Spinal cord (tissue), 10 donors: Measurements from ENCODE around the gene ZNF207. TPM values are rescaled to one million over a fixed set of nuclear protein-coding genes. Genes with fewer than 3 reads are reported as not detected.
"Not testable (repeated sequence)": the region's sequence is repeated elsewhere in the genome, so short reads cannot be mapped to it uniquely, and the experiment has no call there.

Experiments used
- DNase-seq, 6 donors: peaks; one replicate each; pipeline versions ENCODE4 v3.0.0 to v3.0.0-alpha.2; 2013 to 2015; ENCODE audit warnings: low spot score in 6 of 6, low read depth in 4 of 6
- H3K27ac ChIP-seq: one replicate; pipeline ENCODE4 v1.5.1; 2013; ENCODE audit warnings: low read depth, low read length, control low read depth
- H3K27me3 ChIP-seq: one replicate; pipeline ENCODE4 v1.6.1; 2013; ENCODE audit warnings: low read length; ENCODE audit not compliant: control insufficient read depth, insufficient read depth
- H3K36me3 ChIP-seq: one replicate; pipeline ENCODE4 v1.6.1; 2013; ENCODE audit warnings: low read length; ENCODE audit not compliant: control insufficient read depth, insufficient read depth
- H3K4me1 ChIP-seq: one replicate; pipeline ENCODE4 v1.6.1; 2013; ENCODE audit warnings: low read length; ENCODE audit not compliant: control insufficient read depth, insufficient read depth
- H3K4me3 ChIP-seq: one replicate; pipeline ENCODE4 v1.5.1; 2013; ENCODE audit warnings: low read depth, low read length, control low read depth
- H3K9me3 ChIP-seq: one replicate; pipeline ENCODE4 v1.6.1; 2013; ENCODE audit warnings: low read length; ENCODE audit not compliant: control insufficient read depth, insufficient read depth
- WGBS: methylation state at CpG from one replicate; pipeline ENCODE4 v1.1.5; 2013; ENCODE audit warnings: missing lambda C conversion rate; ENCODE audit not compliant: insufficient coverage; 5-methylcytosine and 5-hydroxymethylcytosine counted together
- polyA plus RNA-seq, 2 donors: library from polyadenylated mRNA; unstranded; fragments of 120-200 nt; gene quantifications; one replicate each; pipeline ENCODE4 v1.2.1, GENCODE V29; 2013; ENCODE audit not compliant: insufficient read length in 2 of 2
- total RNA-seq, 2 donors: library from RNA; depleted of rRNA in 1 of 2; stranded (reverse); fragments of 120-200 nt in 1 of 2; fragments of >200 nt in 1 of 2; gene quantifications; one replicate each; pipeline versions ENCODE4 v1.2.3 to v1.2.4, GENCODE V29; 2013 to 2014
- donor health status: healthy.

Gene ZNF207
- total and polyA plus RNA-seq, 4 donors: 124 to 156 (median 134) TPM

DNA sequence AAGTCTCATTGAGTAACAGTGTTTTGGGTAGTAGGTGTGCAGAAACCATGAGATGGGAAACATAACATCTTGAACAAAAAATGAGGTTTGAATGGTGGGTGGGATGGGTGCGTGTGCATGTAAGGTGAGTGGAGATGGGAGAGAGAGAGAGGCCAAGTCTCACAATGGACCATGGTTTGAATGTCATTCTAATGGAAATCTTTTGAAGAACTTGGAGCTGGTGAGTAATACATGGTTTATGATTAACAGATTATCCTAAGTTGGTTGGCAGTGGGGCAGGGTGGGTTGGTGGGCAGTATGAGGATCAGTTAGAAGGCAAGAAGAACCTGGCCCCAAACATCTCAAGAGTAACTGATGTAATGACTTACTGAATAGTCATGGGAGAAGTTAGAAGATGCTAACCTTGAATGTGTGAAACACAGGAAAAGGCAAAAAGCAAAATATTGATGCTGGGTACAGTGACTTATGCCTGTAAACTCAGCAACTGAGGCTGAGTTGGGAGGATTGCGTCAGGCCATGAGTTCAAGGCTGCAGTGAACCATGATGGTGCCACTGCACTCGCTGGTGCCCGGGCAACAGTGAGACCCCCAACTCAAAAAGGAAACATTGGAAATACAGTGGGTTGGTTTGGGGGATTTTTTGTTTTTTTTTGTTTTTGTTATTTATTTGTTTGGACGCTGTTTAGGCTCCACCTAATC is 32.7 kb downstream of the ZNF207 start:
- Histone ChIP-seq H3K36me3 (peaks cover 7% of the 10 kb centered on the region), H3K9me3 (no peaks in the 10 kb centered on the region), H3K4me3 (no peak overlapping the region), H3K4me1 (no peaks in the 10 kb centered on the region), H3K27me3 (no peaks in the 10 kb centered on the region), H3K27ac (no peak overlapping the region)
- no peak for DNase-seq
- WGBS: 90% methylated on average over 5 of the region's 5 CpGs

GRCh38 chr17:32383926-32384434 is 34.0 kb downstream of the ZNF207 start:
- Histone ChIP-seq H3K9me3 (no peaks in the 10 kb centered on the region), H3K27me3 (no peaks in the 10 kb centered on the region), H3K4me1 (no peaks in the 10 kb centered on the region), H3K27ac (no peak overlapping the region), H3K36me3 (peaks cover 16% of the 10 kb centered on the region), H3K4me3 (no peak overlapping the region)
- WGBS: no CpG with 5 or more reads among the region's 1 CpG
- DNase-seq: no peak

GRCh38 chr17:32385121-32385520 is 35.2 kb downstream of the ZNF207 start:
- H3K9me3 ChIP-seq: no peaks in the 10 kb centered on the region
- H3K4me3 ChIP-seq: no peak overlapping the region
- H3K4me1 ChIP-seq: no peaks in the 10 kb centered on the region
- no peak for DNase-seq
- peaks cover 16% of the 10 kb centered on the region for H3K36me3 ChIP-seq
- no peaks in the 10 kb centered on the region for H3K27me3 ChIP-seq
- 57% methylated on average over 1 of the region's 7 CpGs for WGBS
- no peak overlapping the region for H3K27ac ChIP-seq

DNA sequence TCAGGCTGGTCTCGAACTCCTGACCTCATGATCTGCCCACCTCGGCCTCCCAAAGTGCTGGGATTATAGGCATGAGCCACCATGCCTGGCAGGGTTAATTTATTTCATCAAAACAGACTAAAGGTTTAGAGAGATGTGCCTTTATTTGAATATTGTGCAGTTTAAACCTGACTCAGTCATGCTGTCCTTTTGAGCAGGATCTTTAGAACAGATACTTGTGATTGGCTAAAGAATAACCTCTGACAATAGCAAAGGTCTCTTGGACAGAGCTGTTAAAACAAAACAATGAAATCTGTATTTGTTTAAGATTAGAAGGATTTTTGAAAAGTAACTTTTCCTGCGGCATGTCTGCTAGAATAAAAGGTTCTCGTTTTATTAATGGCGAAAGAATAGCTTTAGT is 36.0 kb downstream of the ZNF207 start:
- DNase-seq: no peak
- WGBS: 90% methylated on average over 3 of the region's 5 CpGs
- Histone ChIP-seq H3K27me3 (no peaks in the 10 kb centered on the region), H3K27ac (no peak overlapping the region), H3K4me1 (no peaks in the 10 kb centered on the region), H3K36me3 (peaks cover 13% of the 10 kb centered on the region), H3K9me3 (no peaks in the 10 kb centered on the region), H3K4me3 (no peak overlapping the region)

- H3K4me3 ChIP-seq: no peak overlapping the region
- no peak for DNase-seq
- H3K4me1 ChIP-seq: no peaks in the 10 kb centered on the region
- no peak overlapping the region for H3K27ac ChIP-seq
- H3K36me3 ChIP-seq: peaks cover 13% of the 10 kb centered on the region
- no peaks in the 10 kb centered on the region for H3K9me3 ChIP-seq
- H3K27me3 ChIP-seq: no peaks in the 10 kb centered on the region
Measured at GRCh38 chr17:32386844-32387243, 36.9 kb downstream of the ZNF207 start.

GRCh38 chr17:32388128-32388527 is 38.2 kb downstream of the ZNF207 start:
- not testable (repeated sequence) for H3K4me3 ChIP-seq, H3K27ac ChIP-seq, DNase-seq, H3K27me3 ChIP-seq, H3K4me1 ChIP-seq, H3K9me3 ChIP-seq
- peaks cover 13% of the 10 kb centered on the region for H3K36me3 ChIP-seq
- 100% methylated on average over 1 of the region's 14 CpGs for WGBS

GRCh38 chr17:32388613-32389459 is 38.9 kb downstream of the ZNF207 start:
- Histone ChIP-seq H3K36me3 (peaks cover 9% of the 10 kb centered on the region), H3K4me1 (no peaks in the 10 kb centered on the region), H3K27ac (no peak overlapping the region), H3K9me3 (no peaks in the 10 kb centered on the region), H3K27me3 (no peaks in the 10 kb centered on the region), H3K4me3 (no peak overlapping the region)
- whole genome bisulfite sequencing: 100% methylated on average over 1 of the region's 6 CpGs
- DNase-seq: no peak

DNA sequence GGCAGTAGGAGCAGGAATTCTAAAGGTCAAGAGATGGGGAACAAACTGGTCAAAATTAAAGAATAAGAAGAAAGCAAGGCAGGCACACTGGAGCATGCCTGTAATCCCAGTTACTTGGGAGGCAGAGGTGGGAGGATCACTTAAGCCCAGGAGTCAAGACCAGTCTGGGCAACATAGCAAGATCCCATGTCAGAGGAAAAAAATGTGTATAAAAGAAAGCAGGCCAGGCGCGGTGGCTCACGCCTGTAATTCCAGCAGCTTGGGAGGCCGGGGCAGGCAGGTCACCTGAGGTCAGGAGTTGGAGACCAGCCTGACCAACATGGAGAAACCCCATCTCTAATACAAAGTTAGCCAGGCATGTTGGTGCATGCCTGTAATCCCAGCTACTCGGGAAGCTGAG is 43.9 kb downstream of the ZNF207 start:
- Histone ChIP-seq H3K27ac (no peak overlapping the region), H3K36me3 (no peaks in the 10 kb centered on the region), H3K4me1 (no peaks in the 10 kb centered on the region), H3K9me3 (no peaks in the 10 kb centered on the region), H3K27me3 (no peaks in the 10 kb centered on the region), H3K4me3 (no peak overlapping the region)
- no peak for DNase-seq
- whole genome bisulfite sequencing: 98% methylated on average over 5 of the region's 5 CpGs

DNA sequence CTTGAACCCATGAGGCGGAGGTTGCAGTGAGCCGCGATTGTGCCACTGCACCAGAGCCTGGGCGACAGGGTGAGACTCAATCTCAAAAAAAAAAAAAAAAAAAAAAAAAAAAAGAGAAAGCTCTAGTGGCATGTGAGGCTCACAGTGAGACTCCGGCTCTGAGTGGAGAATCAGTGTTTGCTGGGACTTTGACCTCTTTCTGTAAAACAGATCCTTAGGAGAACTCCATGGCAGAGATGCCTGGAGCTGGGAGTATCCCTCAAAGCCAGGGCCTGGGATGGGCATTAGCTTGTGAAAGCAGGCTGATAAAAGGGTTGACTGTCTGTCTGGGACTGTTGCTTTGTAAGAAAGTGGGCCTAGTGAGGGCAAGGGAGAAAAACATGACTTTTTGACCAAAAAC is 46.4 kb downstream of the ZNF207 start:
- no peak overlapping the region for H3K27ac ChIP-seq
- H3K4me3 ChIP-seq: no peak overlapping the region
- DNase-seq: no peak
- H3K27me3 ChIP-seq: no peaks in the 10 kb centered on the region
- no peaks in the 10 kb centered on the region for H3K36me3 ChIP-seq
- WGBS: 97% methylated on average over 3 of the region's 5 CpGs
- H3K9me3 ChIP-seq: no peaks in the 10 kb centered on the region
- H3K4me1 ChIP-seq: no peaks in the 10 kb centered on the region

- Histone ChIP-seq H3K36me3 (no peaks in the 10 kb centered on the region), H3K4me3 (no peak overlapping the region), H3K9me3 (no peaks in the 10 kb centered on the region), H3K27me3 (no peaks in the 10 kb centered on the region), H3K27ac (no peak overlapping the region), H3K4me1 (no peaks in the 10 kb centered on the region)
- no peak for DNase-seq
Measured at GRCh38 chr17:32398946-32399345, 49.0 kb downstream of the ZNF207 start.
